ENCODE data around the gene PCDHGB7. TPM values are rescaled to one million over a fixed set of nuclear protein-coding genes. Genes with fewer than 3 reads are reported as not detected.
"Not testable (repeated sequence)": the region's sequence is repeated elsewhere in the genome, so short reads cannot be mapped to it uniquely, and the experiment has no call there.

Gene PCDHGB7
- total RNA-seq, 1 experiment from 2014 or later, result 0.10 TPM

DNA sequence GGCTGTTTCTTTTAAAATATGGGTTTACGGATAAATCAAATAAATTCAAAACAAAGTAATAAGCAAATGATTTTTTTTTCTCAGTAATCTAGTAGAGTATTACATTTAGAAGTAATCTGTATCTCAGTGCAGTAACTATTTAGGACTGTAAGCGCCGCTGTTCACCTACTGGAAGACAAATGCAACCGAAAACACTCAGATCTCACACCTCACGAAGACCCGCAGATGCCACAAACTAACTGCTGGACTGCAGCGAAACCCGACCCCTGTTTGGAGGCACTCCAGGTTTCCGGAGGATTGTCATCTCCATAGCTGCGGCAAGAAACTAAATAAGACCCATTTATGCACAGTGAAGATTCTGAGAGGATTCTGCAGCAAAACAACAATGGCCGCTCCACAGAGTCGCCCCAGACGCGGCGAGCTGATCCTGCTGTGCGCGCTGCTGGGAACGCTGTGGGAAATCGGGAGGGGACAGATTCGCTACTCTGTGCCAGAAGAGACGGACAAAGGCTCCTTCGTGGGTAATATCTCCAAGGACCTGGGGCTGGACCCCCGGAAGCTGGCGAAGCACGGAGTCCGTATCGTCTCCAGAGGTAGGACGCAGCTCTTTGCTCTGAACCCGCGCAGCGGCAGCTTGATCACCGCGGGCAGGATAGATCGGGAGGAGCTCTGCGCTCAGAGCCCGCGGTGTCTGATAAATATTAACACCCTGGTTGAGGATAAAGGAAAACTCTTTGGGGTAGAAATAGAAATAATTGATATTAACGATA is 24.9 kb upstream of the PCDHGB7 start, which contains the start of gene PCDHGA8:
Gene PCDHGA8, plus strand, starts transcription at position 205 of the 770 bp plus-strand sequence. Its CDS starts 181 bp downstream, at position 386.
- Histone ChIP-seq H3K4me3 (no peak within 1 kb of the TSS), H3K27me3 (no peaks in the 10 kb centered on the region), H3K9me3 (peaks cover 9% of the 10 kb centered on the region), H3K36me3 (no peaks in the 10 kb centered on the region)
- no peak for DNase-seq

- H3K4me3 ChIP-seq, result no peak overlapping the region
- no peaks in the 10 kb centered on the region for H3K36me3 ChIP-seq
- peaks cover 9% of the 10 kb centered on the region for H3K9me3 ChIP-seq
- no peaks in the 10 kb centered on the region for H3K27me3 ChIP-seq
- DNase-seq, result no peak
Observed at GRCh38 chr5:141393267-141393666, 24.2 kb upstream of the PCDHGB7 start.

DNA sequence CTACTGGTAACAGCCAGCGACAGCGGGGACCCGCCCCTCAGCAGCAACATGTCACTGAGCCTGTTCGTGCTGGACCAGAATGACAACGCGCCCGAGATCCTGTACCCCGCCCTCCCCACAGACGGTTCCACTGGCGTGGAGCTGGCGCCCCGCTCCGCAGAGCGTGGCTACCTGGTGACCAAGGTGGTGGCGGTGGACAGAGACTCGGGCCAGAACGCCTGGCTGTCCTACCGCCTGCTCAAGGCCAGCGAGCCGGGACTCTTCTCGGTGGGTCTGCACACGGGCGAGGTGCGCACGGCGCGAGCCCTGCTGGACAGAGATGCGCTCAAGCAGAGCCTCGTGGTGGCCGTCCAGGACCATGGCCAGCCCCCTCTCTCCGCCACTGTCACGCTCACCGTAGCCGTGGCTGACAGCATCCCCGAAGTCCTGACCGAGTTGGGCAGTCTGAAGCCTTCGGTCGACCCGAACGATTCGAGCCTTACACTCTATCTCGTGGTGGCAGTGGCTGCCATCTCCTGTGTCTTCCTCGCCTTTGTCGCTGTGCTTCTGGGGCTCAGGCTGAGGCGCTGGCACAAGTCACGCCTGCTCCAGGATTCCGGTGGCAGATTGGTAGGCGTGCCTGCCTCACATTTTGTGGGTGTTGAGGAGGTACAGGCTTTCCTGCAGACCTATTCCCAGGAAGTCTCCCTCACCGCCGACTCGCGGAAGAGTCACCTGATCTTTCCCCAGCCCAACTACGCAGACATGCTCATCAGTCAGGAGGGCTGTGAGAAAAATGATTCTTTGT is 22.9 kb upstream of the PCDHGB7 start:
- H3K9me3 ChIP-seq, result peaks cover 12% of the 10 kb centered on the region
- DNase-seq, H3K27me3 ChIP-seq, H3K4me3 ChIP-seq, H3K36me3 ChIP-seq: not testable (repeated sequence)

DNA sequence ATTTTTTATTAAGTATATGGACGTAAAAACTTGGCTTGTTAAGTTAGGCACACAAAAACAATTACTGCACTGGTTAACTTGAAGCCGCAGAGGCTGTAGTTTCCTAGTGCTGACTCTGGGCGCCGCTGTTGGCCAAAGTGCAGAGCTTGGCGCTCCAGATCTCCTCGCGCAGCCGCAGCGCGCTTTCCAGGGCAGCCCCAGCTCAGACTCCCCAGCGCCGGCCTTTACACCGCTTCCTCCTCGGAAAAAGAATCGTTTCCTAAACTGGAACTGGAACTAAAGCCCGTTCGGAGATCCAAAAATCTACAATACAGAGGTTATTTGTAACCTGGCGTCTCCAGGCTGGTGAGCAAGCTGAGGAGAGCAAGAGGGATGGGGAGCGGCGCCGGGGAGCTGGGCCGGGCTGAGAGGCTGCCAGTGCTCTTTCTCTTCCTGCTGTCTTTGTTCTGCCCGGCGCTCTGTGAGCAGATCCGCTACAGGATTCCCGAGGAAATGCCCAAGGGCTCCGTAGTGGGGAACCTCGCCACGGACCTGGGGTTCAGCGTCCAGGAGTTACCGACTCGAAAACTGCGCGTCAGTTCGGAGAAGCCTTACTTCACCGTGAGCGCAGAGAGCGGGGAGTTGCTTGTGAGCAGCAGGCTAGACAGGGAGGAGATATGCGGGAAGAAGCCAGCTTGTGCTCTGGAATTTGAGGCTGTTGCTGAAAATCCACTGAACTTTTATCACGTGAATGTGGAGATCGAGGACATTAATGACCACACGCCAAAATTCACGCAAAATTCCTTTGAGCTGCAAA is 19.5 kb upstream of the PCDHGB7 start, which contains the start of gene PCDHGB5:
Gene PCDHGB5, plus strand, starts transcription at position 192 of the 796 bp plus-strand sequence. Its CDS starts 181 bp downstream, at position 373.
- not testable (repeated sequence) for DNase-seq, H3K4me3 ChIP-seq, H3K27me3 ChIP-seq, H3K9me3 ChIP-seq, H3K36me3 ChIP-seq

DNA sequence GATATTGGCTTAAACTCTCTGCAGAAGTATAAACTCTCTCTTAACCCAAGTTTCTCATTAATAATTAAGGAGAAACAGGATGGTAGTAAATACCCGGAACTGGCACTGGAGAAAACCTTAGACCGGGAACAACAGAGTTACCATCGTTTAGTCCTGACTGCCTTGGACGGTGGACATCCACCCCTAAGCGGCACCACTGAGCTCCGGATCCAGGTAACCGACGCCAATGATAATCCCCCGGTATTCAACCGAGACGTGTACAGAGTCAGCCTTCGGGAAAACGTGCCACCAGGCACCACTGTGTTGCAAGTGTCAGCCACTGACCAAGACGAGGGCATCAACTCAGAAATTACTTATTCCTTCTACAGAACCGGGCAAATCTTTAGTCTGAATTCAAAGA is 18.9 kb upstream of the PCDHGB7 start:
- no peaks in the 10 kb centered on the region for H3K36me3 ChIP-seq
- H3K9me3 ChIP-seq, result peaks cover 9% of the 10 kb centered on the region
- H3K4me3 ChIP-seq, result no peak overlapping the region
- no peaks in the 10 kb centered on the region for H3K27me3 ChIP-seq
- DNase-seq, result no peak

DNA sequence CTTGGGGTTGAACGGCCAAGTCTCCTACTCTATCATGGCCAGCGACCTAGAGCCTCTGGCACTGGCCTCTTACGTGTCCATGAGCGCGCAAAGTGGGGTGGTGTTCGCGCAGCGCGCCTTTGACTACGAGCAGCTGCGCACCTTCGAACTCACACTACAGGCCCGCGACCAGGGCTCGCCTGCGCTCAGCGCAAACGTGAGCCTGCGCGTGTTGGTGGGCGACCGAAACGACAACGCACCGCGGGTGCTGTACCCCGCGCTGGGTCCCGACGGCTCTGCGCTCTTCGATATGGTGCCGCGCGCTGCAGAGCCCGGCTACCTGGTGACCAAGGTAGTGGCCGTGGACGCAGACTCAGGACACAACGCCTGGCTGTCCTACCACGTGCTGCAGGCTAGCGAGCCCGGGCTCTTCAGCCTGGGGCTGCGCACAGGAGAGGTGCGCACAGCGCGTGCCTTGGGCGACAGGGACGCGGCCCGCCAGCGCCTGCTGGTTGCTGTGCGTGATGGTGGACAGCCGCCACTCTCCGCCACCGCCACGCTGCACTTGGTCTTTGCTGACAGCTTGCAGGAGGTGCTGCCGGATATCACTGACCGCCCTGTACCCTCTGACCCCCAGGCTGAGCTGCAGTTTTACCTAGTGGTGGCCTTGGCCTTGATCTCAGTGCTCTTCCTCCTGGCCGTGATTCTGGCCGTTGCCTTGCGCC is 17.8 kb upstream of the PCDHGB7 start:
- H3K36me3 ChIP-seq, result no peaks in the 10 kb centered on the region

DNA sequence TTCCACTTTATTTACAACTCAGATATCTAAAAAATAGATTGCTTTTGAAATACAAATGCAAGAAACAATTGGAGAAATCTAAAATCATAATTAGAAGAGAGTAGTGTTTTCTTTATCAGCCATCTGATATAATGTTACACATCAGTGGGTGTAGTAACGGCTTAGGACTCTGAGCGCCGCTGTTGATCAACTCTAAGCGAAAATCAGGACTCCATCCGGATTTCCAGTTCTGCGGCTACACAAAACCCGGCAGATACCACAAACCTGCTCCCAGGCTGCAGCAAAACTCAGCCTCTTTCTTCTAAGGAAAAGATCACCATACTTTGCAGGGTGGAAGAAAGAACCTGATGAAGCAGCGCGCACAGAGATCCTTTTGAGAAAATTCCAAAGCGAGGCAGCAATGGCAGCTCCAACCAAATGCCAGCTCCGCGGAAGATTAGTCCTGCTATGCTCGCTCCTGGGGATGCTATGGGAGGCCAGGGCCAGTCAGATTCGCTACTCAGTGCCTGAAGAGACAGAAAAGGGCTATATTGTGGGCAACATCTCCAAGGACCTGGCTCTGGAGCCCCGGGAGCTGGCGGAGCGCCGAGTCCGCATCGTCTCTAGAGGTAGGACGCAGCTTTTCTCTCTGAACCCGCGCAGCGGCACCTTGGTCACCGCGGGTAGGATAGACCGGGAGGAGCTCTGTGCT is 14.8 kb upstream of the PCDHGB7 start, which contains the start of gene PCDHGA9:
Gene PCDHGA9, plus strand, starts transcription at position 226 of the 691 bp plus-strand sequence. Its CDS starts 175 bp downstream, at position 401.
- Histone ChIP-seq H3K9me3 (peaks cover 6% of the 10 kb centered on the region), H3K36me3 (no peaks in the 10 kb centered on the region), H3K27me3 (peaks cover 2% of the 10 kb centered on the region; the same call in 1 of the 2 replicates), H3K4me3 (no peak within 1 kb of the TSS)
- DNase-seq, result no peak

More for the DNA sequence above, 17.8 kb upstream of the PCDHGB7 start:
- no peak overlapping the region for H3K4me3 ChIP-seq
- H3K9me3 ChIP-seq, result peaks cover 9% of the 10 kb centered on the region
- H3K27me3 ChIP-seq, result no peaks in the 10 kb centered on the region
- DNase-seq, result no peak

DNA sequence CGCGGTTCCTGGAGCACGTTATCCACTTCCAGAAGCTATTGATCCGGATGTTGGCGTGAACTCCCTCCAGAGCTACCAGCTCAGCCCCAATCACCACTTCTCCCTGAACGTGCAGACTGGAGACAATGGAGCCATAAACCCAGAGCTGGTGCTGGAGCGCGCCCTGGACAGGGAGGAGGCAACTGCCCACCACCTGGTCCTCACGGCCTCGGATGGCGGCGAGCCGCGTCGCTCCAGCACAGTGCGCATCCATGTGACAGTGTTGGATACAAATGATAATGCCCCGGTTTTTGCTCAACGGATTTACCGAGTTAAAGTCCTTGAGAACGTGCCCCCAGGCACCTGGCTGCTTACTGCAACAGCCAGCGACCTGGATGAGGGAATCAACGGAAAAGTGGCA is 14.1 kb upstream of the PCDHGB7 start:
- DNase-seq, result no peak
- peaks cover 2% of the 10 kb centered on the region; the same call in 1 of the 2 replicates for H3K27me3 ChIP-seq
- H3K4me3 ChIP-seq, result no peak overlapping the region
- H3K36me3 ChIP-seq, result no peaks in the 10 kb centered on the region
- H3K9me3 ChIP-seq, result peaks cover 6% of the 10 kb centered on the region

DNA sequence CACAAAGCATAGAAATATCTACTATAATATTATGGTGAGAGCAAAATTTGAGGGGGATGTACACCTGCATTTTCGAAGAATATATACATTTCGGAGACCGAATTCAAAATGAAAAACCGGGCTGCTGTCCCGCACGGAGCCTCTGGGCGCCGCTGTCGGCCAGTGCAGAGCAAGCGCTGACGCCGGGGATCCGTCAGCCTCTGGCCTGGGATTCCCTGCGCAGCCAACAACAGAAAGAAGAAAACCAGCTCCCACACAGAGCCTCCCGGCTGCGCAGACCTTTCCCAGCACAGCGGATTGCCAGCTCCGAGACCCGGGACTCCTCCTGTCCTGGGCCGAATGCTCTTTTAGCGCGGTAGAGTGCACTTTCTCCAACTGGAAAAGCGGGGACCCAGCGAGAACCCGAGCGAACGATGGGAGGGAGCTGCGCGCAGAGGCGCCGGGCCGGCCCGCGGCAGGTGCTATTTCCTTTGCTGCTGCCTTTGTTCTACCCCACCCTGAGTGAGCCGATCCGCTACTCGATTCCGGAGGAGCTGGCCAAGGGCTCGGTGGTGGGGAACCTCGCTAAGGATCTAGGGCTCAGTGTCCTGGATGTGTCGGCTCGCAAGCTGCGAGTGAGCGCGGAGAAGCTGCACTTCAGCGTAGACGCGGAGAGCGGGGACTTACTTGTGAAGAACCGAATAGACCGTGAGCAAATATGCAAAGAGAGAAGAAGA is 9.5 kb upstream of the PCDHGB7 start, which contains the start of gene PCDHGB6:
Gene PCDHGB6, plus strand, starts transcription at position 232 of the 716 bp plus-strand sequence. Its CDS starts 182 bp downstream, at position 414.
- H3K9me3 ChIP-seq, H3K4me3 ChIP-seq, DNase-seq, H3K27me3 ChIP-seq, H3K36me3 ChIP-seq: not testable (repeated sequence)

DNA sequence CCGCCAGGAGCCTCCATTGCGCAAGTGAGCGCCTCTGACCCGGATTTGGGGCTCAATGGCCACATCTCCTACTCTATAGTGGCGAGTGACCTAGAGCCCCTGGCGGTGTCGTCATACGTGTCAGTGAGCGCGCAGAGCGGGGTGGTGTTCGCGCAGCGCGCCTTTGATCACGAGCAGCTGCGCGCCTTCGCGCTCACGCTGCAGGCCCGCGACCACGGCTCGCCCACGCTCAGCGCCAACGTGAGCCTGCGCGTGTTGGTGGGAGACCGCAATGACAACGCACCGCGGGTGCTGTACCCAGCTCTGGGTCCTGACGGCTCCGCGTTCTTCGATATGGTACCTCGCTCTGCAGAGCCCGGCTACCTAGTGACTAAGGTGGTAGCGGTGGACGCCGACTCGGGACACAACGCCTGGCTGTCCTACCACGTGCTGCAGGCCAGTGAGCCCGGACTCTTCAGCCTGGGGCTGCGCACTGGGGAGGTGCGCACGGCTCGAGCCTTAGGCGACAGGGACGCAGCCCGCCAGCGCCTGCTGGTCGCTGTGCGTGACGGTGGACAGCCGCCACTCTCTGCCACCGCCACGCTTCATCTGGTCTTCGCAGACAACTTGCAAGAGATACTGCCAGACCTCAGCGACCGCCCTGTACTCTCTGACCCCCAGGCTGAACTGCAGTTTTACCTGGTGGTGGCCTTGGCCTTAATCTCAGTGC is 7.7 kb upstream of the PCDHGB7 start:
- no peak for DNase-seq
- no peaks in the 10 kb centered on the region; the same call in 1 of the 2 replicates for H3K9me3 ChIP-seq
- H3K36me3 ChIP-seq, result no peaks in the 10 kb centered on the region
- H3K4me3 ChIP-seq, result no peak overlapping the region
- H3K27me3 ChIP-seq, result peaks cover 2% of the 10 kb centered on the region; the same call in 1 of the 2 replicates

DNA sequence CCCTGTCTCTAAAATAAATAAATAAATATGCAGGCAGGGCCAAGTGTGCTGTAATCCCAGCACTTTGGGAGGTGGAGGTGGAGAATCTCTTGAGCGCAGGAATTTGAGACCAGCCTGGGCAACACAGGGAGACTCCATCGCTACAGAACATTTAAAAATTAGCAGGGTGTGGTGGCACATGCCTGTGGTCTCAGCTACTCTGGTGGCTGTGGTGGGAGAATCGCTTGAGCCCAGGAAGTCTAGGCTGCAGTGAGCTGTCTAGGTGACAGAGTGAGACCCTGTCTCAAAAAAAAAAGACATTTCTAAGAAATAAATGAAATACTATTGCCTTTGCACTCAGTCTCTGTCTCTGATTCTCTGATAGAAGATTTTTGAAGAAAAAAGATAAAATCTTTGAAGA is 5.9 kb upstream of the PCDHGB7 start:
- no peak for DNase-seq
- peaks cover 2% of the 10 kb centered on the region; the same call in 1 of the 2 replicates for H3K27me3 ChIP-seq
- H3K4me3 ChIP-seq, result no peak overlapping the region
- H3K9me3 ChIP-seq, result peaks cover 3% of the 10 kb centered on the region; the same call in 1 of the 2 replicates
- no peaks in the 10 kb centered on the region for H3K36me3 ChIP-seq

GRCh38 chr5:141412854-141413539 is 4.5 kb upstream of the PCDHGB7 start, which contains the start of gene PCDHGA10:
Gene PCDHGA10, plus strand, starts transcription at chr5:141412987. Its CDS starts 189 bp downstream, at chr5:141413176.
- H3K4me3 ChIP-seq, result no peak within 1 kb of the TSS
- H3K27me3 ChIP-seq, result no peaks in the 10 kb centered on the region
- peaks cover 3% of the 10 kb centered on the region; the same call in 1 of the 2 replicates for H3K9me3 ChIP-seq
- H3K36me3 ChIP-seq, result no peaks in the 10 kb centered on the region
- DNase-seq, result peak; percentile 32

DNA sequence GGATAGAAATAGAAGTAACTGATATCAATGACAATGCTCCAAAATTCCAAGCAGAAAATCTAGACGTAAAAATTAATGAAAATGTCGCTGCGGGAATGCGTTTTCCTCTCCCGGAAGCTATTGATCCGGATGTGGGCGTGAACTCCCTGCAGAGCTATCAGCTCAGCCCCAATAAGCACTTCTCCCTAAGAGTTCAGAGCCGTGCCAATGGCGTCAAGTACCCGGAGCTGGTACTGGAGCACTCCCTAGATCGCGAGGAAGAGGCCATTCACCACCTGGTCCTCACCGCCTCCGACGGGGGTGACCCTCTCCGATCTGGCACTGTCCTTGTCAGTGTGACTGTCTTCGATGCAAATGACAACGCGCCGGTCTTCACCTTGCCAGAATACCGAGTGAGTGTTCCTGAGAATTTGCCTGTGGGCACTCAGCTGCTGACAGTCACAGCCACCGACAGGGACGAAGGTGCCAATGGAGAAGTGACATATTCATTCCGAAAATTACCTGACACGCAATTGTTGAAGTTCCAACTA is 3.9 kb upstream of the PCDHGB7 start:
- no peak overlapping the region for H3K4me3 ChIP-seq
- no peaks in the 10 kb centered on the region for H3K36me3 ChIP-seq
- DNase-seq, result no peak
- no peaks in the 10 kb centered on the region for H3K27me3 ChIP-seq
- peaks cover 6% of the 10 kb centered on the region; the same call in 1 of the 2 replicates for H3K9me3 ChIP-seq
